Measurements from ENCODE around the gene PTCD1.
"Not testable (repeated sequence)": the region's sequence is repeated elsewhere in the genome, so short reads cannot be mapped to it uniquely, and the experiment has no call there.

PTCD1 gene

DNA sequence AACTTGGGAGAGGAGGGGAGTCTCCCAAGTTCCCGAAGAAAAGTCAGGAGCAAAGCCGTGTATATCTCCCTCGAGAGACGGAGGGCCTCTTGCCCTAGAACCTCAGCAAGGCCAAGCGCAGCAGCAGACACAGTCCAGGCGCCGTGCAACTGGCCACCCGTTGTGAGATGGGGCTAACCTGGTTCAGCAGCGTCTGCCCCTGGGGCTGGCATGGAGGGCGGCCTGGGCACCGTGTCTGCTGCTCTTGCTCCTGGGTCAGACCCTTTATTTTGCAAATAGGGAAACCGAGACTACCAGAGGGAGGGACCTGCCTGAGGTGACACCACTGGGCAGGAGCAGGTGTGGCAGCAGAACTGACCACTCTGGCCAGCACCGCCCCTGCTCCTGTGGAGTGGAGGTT, 13.9 kb upstream of the PTCD1 start:
- DNase-seq (ENCODE audit: insufficient read length, low spot score) (no peak), FAIRE-seq (no peak)

DNA sequence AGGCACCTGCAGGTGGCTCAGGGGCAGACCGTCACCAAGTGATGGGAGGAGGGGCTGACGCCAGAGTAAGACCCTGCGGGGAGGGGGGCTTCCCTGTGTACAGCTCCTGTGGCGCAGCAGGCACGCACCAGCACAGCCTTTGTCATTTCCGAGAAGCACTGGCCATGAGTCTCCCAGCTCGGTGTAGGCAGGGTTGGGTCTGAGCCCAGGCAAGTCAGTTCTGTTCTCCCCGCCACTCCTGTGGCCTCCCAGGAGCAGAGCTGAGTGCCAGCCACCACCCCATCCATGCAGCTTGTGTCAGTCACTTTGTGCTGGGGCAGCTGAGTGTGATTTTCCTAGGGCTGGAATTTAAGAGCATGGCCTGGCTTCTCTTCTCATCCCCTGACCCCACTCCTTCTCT, 13.3 kb upstream of the PTCD1 start:
- DNase-seq (ENCODE audit: insufficient read length, low spot score), result no peak
- FAIRE-seq, result no peak

- FAIRE-seq, result no peak
Observed at GRCh38 chr7:99449326-99449725, 10.7 kb upstream of the PTCD1 start.

DNA sequence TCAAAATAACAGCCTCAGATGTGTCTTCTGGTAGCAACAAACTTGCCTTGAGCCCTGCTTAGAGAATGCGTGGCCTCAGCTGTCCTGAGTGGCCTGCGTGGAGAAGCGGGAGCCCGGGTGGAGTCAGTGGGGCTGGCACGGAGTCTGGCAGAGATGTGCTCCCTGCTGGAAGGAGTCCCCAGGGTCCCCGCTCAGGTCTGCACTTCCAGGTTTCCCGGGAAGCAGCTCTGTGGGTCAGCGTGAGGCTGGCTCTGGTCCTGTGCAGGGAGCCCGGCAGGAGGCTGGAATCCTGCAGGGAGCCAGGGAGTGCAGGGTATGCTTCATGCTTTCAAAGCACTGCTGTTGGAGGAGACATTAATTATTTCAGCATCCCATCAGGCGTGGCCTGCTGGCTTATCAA, 10.3 kb upstream of the PTCD1 start:
- no peak for DNase-seq (ENCODE audit: insufficient read length, low spot score)
- FAIRE-seq, result no peak

More at GRCh38 chr7:99449326-99449725, 10.7 kb upstream of the PTCD1 start:
- no peak for DNase-seq (ENCODE audit: insufficient read length, low spot score)

- DNase-seq (ENCODE audit: insufficient read length, low spot score) (no peak), FAIRE-seq (no peak)
Observed at GRCh38 chr7:99447943-99448342, 9.3 kb upstream of the PTCD1 start.

DNA sequence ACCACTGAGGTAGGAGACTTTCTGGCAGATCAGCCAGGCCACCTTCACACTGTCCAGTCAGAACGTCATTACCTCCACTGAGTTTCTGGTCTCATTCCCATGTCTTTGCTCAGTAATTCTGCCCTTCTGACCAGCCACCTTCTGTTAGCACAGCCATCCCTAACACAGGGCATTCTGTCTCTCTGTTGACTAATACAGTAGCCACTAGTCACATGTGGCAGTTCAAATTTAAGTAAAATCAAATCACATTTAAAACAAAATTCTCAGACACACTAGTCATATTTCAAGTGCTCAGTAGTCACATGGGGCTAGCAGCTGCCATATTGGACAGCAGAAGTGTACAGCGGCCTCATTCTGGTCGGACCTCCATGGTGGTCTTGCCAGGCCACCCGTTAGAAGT, 7.5 kb upstream of the PTCD1 start:
- DNase-seq (ENCODE audit: insufficient read length, low spot score), result no peak
- no peak for FAIRE-seq

DNA sequence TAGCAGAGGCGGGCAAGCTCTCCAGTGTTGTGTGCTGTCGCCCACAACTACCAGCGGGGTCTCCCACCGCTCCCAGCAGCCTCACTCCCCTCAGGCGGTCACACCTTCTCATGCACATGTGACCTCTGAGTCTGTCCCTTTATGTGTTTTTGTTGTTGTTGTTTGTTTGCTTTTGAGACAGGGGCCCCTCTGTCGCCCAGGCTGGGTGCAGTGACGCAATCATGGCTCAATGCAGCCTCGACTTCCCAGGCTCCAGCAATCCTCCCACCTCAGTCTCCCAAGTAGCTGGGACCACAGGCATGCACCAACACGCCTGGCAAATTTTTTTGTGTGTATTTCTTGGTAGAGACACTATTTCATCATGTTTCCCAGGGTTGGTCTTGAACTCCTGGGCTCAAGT, 1.6 kb upstream of the PTCD1 start:
- FAIRE-seq (no peak), DNase-seq (ENCODE audit: insufficient read length, low spot score) (no peak)

DNA sequence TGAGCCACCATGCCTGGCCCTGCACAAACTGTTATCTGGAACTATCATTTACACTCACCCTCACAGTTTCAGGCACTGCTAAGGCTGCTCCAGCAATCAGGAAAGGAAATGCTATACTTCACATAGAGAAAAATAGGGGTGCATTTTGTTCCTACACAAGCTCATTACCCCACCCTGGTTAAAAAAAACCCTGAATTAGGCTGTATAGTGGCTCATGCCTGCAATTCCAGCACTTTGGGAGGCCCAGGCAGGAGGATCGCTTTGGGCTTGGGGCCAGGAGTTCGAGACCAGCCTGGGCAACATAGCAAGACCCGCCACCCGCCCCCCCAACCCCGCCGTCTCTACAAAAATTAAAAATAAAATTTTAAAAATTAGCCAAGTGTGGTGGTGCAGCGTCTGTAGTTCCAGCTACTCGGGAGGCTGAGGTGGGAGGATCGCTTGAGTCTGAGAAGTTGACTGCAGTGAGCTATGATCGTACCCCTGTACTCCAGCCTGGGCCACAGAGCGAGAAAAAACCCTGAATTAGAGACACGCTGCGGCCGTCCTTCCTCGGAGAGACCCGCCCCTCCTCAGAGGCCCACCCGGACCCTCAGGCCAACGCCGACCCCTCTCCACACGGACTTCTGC, 539 bp downstream of the PTCD1 start:
- FAIRE-seq (peak; percentile 39), DNase-seq (ENCODE audit: insufficient read length, low spot score) (no peak)

DNA sequence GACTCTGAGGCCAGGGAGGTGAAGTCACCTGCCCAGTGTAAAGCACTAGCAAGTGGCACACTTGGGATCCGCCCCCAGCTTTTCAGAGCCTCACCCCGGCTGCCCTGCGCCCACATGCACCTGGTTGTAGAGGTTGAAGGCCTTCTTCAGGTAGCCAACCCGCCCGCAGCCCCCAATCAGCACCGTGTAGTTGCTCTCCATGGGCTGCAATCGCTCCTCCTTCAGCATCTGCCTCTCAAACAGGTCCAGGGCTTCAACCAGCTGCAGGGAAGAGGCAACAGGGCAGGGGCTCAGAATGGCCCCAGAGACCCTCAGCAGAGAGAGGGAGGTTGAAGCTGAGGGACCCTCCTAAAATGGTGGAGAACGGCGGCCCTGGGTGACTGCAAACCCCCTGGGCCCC, 5.4 kb downstream of the PTCD1 start:
- DNase-seq (ENCODE audit: insufficient read length, low spot score) (no peak), FAIRE-seq (no peak)

DNA sequence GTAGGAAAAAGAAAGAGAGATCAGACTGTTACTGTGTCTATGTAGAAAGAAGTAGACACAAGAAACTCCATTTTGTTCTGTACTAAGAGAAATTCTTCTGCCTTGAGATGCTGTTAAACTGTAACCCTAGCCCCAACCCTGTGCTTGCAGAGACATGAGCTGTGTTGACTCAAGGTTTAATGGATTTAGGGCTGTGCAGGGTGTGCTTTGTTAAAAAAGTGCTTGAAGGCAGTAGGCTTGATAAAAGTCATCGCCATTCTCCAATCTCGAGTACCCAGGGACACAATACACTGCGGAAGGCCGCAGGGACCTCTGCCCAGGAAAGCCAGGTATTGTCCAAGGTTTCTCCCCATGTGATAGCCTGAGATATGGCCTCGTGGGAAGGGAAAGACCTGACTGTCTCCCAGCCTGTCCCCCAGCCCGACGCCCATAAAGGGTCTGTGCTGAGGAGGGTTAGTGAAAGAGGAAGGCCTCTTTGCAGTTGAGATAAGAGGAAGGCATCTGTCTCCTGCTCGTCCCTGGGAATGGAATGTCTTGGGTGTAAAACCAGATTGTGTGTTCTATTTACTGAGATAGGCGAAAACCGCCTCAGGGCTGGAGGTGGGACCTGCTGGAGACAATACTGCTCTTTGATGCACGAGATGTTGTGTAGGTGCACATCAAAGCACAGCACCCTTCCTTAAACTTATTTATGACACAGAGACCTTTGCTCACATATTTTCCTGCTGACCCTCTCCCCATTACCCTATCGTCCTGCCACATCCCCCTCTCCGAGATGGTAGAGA, 6.7 kb downstream of the PTCD1 start:
- not testable (repeated sequence) for FAIRE-seq; DNase-seq (ENCODE audit: insufficient read length, low spot score)

DNA sequence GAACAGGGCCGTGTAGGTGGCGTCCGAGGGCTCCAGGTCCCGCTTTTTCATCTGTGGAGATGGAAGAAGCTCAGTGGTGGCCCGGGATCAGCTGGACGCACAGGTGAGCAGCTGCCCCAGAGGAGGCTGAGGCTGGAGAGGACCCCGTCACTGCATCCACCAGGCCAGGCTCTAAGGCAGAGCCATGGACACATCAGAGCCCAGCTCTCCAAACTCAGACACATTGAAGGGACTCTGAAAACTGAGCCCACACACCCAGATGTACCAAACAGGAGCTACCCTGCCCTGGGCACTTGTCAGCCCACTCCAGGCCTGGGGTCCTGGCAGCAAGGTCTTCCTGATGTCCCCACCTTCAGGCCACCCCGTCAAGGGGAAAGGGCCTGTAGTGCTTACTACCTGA, 8.8 kb downstream of the PTCD1 start:
- FAIRE-seq, result no peak
- no peak for DNase-seq (ENCODE audit: insufficient read length, low spot score)

GRCh38 chr7:99428972-99429566, 9.5 kb downstream of the PTCD1 start:
- FAIRE-seq (no peak), DNase-seq (ENCODE audit: insufficient read length, low spot score) (no peak)

GRCh38 chr7:99424932-99425730, 13.5 kb downstream of the PTCD1 start:
- no peak for FAIRE-seq

DNA sequence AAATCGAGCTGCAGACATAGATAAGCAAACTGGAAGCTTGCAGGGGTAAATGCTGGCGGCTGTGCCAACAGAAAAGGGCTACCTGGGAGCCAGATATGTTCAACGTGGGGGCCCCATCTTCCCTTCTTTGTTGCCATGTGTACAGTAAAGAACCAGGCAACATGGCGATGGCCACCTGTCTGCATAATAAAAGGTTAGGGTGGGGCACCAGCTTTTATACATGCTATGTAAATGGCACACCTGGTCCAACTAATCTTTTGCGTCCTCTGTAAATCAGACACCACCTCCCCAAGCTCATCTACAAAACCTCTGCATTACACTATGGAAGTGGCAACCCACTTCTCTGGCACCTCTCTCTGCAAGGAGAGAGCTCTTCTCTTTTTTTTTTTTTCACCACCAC, 16.0 kb downstream of the PTCD1 start:
- FAIRE-seq, result no peak

More at GRCh38 chr7:99424932-99425730, 13.5 kb downstream of the PTCD1 start:
- no peak for DNase-seq (ENCODE audit: insufficient read length, low spot score)

GRCh38 chr7:99422186-99422585, 16.4 kb downstream of the PTCD1 start:
- FAIRE-seq, result no peak
- no peak for DNase-seq (ENCODE audit: insufficient read length, low spot score)

More for the DNA sequence above, 16.0 kb downstream of the PTCD1 start:
- no peak for DNase-seq (ENCODE audit: insufficient read length, low spot score)

- DNase-seq (ENCODE audit: insufficient read length, low spot score) (no peak), FAIRE-seq (no peak)
Observed at GRCh38 chr7:99420986-99421385, 17.6 kb downstream of the PTCD1 start.

- FAIRE-seq (no peak), DNase-seq (ENCODE audit: insufficient read length, low spot score) (no peak)
Observed at GRCh38 chr7:99420213-99420612, 18.4 kb downstream of the PTCD1 start.

DNA sequence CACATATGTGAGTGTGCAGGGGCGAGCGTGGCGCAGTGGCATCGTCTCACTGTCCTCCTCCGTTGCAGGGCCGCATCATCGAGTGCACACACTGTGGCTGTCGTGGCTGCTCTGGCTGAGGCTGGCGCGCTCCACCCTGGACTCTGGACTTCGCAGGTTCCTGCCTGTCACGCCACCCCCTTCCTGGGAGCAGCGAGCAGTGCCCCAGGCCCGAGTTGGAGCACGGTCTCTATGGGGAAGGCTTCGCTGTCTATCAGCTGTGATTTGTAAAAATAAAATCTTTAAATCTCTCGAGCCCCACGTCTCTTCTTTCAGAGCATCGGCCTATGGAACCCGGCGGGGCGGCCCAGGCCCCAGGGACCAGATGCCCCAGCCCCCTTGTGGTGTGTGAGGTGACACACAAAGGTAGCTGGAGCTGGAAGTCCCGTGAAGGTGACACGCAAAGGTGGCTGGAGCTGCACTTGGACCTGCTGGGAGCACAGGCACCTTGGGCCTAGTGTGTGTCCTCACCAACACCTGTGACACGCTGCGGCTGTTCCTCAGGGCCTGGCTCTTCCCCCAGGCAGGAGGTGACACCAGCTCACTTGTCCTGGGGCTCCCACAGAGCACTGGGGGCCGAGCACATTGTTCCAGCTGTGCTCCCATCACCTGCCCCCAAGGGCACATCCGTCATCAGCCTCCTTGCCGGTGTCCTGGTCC, 19.1 kb downstream of the PTCD1 start:
- DNase-seq (ENCODE audit: insufficient read length, low spot score) (no peak), FAIRE-seq (no peak)

GRCh38 chr7:99418260-99418659, 20.3 kb downstream of the PTCD1 start:
- DNase-seq (ENCODE audit: insufficient read length, low spot score) (no peak), FAIRE-seq (no peak)

- FAIRE-seq; DNase-seq (ENCODE audit: insufficient read length, low spot score): not testable (repeated sequence)
Observed at GRCh38 chr7:99415513-99416127, 23.0 kb downstream of the PTCD1 start.

Measured in GM19239 (cell line).